ENCODE data around the gene CRACDL. TPM values are rescaled to one million over a fixed set of nuclear protein-coding genes. Genes with fewer than 3 reads are reported as not detected.

Gene CRACDL
- total RNA-seq, 1 donor, result not detected

- H3K27me3 ChIP-seq (ENCODE audit: insufficient read depth, low read length), result peaks cover 25% of the 10 kb centered on the region
- H3K27ac ChIP-seq (ENCODE audit: low read depth, low read length), result no peak overlapping the region
- no peaks in the 10 kb centered on the region for H3K36me3 ChIP-seq (ENCODE audit: insufficient read depth, low read length)
- H3K4me2 ChIP-seq (ENCODE audit: insufficient read depth, low read length), result no peak overlapping the region
- no peak for DNase-seq (ENCODE audit: insufficient read length, low spot score, missing footprints)
- H3K9me3 ChIP-seq (ENCODE audit: low read depth, low read length), result no peaks in the 10 kb centered on the region
- H3K4me3 ChIP-seq (ENCODE audit: insufficient read depth, low read length), result no peak overlapping the region
- H3K79me2 ChIP-seq (ENCODE audit: insufficient read depth, low read length), result no peaks in the 10 kb centered on the region
- H3K4me1 ChIP-seq (ENCODE audit: insufficient read depth, low read length), result peaks cover 24% of the 10 kb centered on the region
- TF ChIP-seq CTCF (IDR thresholded peaks at IDR 0.05; ENCODE audit: extremely low read depth, low read depth, low read length), result no peak
- H2AFZ ChIP-seq (ENCODE audit: low read length), result no peak overlapping the region
- H4K20me1 ChIP-seq (ENCODE audit: insufficient read depth, low read length), result no peaks in the 10 kb centered on the region
Observed at GRCh38 chr2:98771264-98771663, 164.8 kb downstream of the CRACDL start.

GRCh38 chr2:98769784-98770183 lies 166.2 kb downstream of the CRACDL start:
- H3K36me3 ChIP-seq (ENCODE audit: insufficient read depth, low read length), result no peaks in the 10 kb centered on the region
- H3K4me2 ChIP-seq (ENCODE audit: insufficient read depth, low read length), result no peak overlapping the region
- DNase-seq (ENCODE audit: insufficient read length, low spot score, missing footprints), result peak; percentile 26
- H3K9me3 ChIP-seq (ENCODE audit: low read depth, low read length), result no peaks in the 10 kb centered on the region
- TF ChIP-seq CTCF (IDR thresholded peaks at IDR 0.05; ENCODE audit: extremely low read depth, low read depth, low read length), result no peak
- peaks cover 24% of the 10 kb centered on the region for H3K4me1 ChIP-seq (ENCODE audit: insufficient read depth, low read length)
- no peaks in the 10 kb centered on the region for H4K20me1 ChIP-seq (ENCODE audit: insufficient read depth, low read length)
- no peaks in the 10 kb centered on the region for H3K79me2 ChIP-seq (ENCODE audit: insufficient read depth, low read length)
- no peak overlapping the region for H3K27ac ChIP-seq (ENCODE audit: low read depth, low read length)
- H3K4me3 ChIP-seq (ENCODE audit: insufficient read depth, low read length), result no peak overlapping the region
- peaks cover 25% of the 10 kb centered on the region for H3K27me3 ChIP-seq (ENCODE audit: insufficient read depth, low read length)
- H2AFZ ChIP-seq (ENCODE audit: low read length), result no peak overlapping the region

GRCh38 chr2:98769114-98769476 lies 166.9 kb downstream of the CRACDL start:
- no peak overlapping the region for H2AFZ ChIP-seq (ENCODE audit: low read length)
- no peak overlapping the region for H3K4me3 ChIP-seq (ENCODE audit: insufficient read depth, low read length)
- no peaks in the 10 kb centered on the region for H3K36me3 ChIP-seq (ENCODE audit: insufficient read depth, low read length)
- H3K4me2 ChIP-seq (ENCODE audit: insufficient read depth, low read length), result no peak overlapping the region
- no peaks in the 10 kb centered on the region for H4K20me1 ChIP-seq (ENCODE audit: insufficient read depth, low read length)
- H3K79me2 ChIP-seq (ENCODE audit: insufficient read depth, low read length), result no peaks in the 10 kb centered on the region
- peak; percentile 50 for DNase-seq (ENCODE audit: insufficient read length, low spot score, missing footprints)
- H3K27ac ChIP-seq (ENCODE audit: low read depth, low read length), result no peak overlapping the region
- peaks cover 24% of the 10 kb centered on the region for H3K4me1 ChIP-seq (ENCODE audit: insufficient read depth, low read length)
- no peak for TF ChIP-seq CTCF (IDR thresholded peaks at IDR 0.05; ENCODE audit: extremely low read depth, low read depth, low read length)
- H3K9me3 ChIP-seq (ENCODE audit: low read depth, low read length), result no peaks in the 10 kb centered on the region
- H3K27me3 ChIP-seq (ENCODE audit: insufficient read depth, low read length), result peaks cover 25% of the 10 kb centered on the region

- peaks cover 21% of the 10 kb centered on the region for H3K27me3 ChIP-seq (ENCODE audit: insufficient read depth, low read length)
- no peaks in the 10 kb centered on the region for H4K20me1 ChIP-seq (ENCODE audit: insufficient read depth, low read length)
- peak; percentile 78 for DNase-seq (ENCODE audit: insufficient read length, low spot score, missing footprints)
- no peaks in the 10 kb centered on the region for H3K36me3 ChIP-seq (ENCODE audit: insufficient read depth, low read length)
- no peaks in the 10 kb centered on the region for H3K79me2 ChIP-seq (ENCODE audit: insufficient read depth, low read length)
- H2AFZ ChIP-seq (ENCODE audit: low read length), result no peak overlapping the region
- TF ChIP-seq CTCF (IDR thresholded peaks at IDR 0.05; ENCODE audit: extremely low read depth, low read depth, low read length), result no peak
- peak overlapping the region; percentile 14 for H3K4me2 ChIP-seq (ENCODE audit: insufficient read depth, low read length)
- no peak overlapping the region for H3K27ac ChIP-seq (ENCODE audit: low read depth, low read length)
- H3K4me1 ChIP-seq (ENCODE audit: insufficient read depth, low read length), result peaks cover 24% of the 10 kb centered on the region
- H3K9me3 ChIP-seq (ENCODE audit: low read depth, low read length), result no peaks in the 10 kb centered on the region
- no peak overlapping the region for H3K4me3 ChIP-seq (ENCODE audit: insufficient read depth, low read length)
Observed at GRCh38 chr2:98768384-98769113, 167.5 kb downstream of the CRACDL start.

Data from osteoblast (primary cell).